Measurements from ENCODE around the gene PHACTR1. TPM values are rescaled to one million over a fixed set of nuclear protein-coding genes. Genes with fewer than 3 reads are reported as not detected.

The PHACTR1 gene
- total RNA-seq, 4 donors from 2014 or later: 2.0 to 8.3 (median 4.5) TPM

DNA sequence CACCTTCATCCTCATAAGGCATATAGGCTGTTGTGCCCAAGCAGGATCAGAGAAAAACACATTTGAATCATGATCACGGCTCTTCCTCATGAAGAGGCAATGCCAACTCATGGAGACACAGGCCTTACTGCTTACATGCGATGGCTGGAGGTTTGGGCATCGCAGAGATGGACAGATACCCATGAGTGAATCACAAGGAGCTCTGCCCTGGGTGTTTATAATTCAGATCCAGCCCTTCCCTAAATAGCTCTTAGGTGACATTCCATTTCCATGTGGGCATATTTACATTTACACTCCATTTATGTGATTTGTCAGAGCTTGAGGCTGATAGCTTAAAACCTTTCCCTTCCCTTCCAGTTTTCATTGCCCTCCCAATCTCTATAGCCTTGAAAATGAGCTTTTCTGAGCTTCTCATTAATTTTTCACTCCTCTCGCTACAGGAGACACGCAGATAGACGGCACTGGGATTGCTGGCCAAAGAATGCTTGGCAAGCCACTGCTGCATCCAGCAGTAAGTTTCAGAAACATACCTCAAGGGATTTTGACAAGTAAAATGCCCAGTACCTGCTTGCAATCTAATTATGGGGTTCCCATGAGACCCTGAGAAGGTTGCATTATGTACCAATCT lies 362.6 kb downstream of the PHACTR1 start:
- no peaks in the 10 kb centered on the region for H3K9me3 ChIP-seq
- no peak overlapping the region for H3K27ac ChIP-seq
- no peak for DNase-seq
- intact Hi-C loops (cut with DNase I; ENCODE audit: low total_unique reads): no loop called here
- H3K4me1 ChIP-seq: no peaks in the 10 kb centered on the region
- H3K36me3 ChIP-seq: no peaks in the 10 kb centered on the region
- TF ChIP-seq CTCF (IDR thresholded peaks at IDR 0.05) (no peak), POLR2A (IDR thresholded peaks at IDR 0.05) (no peak)
- H3K27me3 ChIP-seq: no peaks in the 10 kb centered on the region
- no peak overlapping the region for H3K4me3 ChIP-seq

DNA sequence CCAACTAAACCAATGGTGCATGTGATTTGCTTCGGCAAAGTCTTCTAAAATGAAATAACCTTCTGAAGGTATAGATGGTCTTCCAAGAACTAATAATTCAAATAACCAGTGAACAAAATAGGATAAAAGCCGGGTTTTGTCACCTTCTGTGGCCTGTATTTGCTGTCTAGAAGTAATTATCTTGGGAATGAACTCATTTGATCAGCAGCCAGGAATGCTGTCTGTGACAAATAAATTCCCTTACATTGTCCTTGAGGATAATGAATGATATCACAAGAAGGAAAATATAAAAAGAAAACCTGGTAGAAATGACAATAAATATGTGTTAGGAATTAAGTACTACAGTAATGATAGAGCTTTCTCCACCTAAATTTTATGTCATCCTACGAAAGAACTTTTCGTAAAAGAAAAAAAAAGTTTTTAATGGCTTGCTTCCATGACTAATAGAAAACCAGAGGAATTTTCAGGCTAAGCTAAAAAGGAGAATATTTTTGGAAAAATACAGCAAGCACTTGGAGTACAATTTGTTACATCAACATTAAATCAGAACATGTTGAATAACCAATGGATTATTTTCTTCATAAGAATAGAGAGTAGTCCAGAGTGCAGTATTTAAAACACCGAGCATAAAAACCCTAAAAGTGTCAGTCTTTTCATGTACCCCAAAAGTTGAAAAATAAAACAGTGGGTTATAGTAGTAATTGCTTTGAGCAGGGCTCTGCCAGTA lies 364.1 kb downstream of the PHACTR1 start:
- TF ChIP-seq POLR2A (IDR thresholded peaks at IDR 0.05) (no peak), CTCF (IDR thresholded peaks at IDR 0.05) (no peak)
- no peak overlapping the region for H3K27ac ChIP-seq
- H3K4me1 ChIP-seq: no peaks in the 10 kb centered on the region
- H3K27me3 ChIP-seq: no peaks in the 10 kb centered on the region
- no peak overlapping the region for H3K4me3 ChIP-seq
- no peaks in the 10 kb centered on the region for H3K9me3 ChIP-seq
- DNase-seq: no peak
- H3K36me3 ChIP-seq: no peaks in the 10 kb centered on the region
- intact Hi-C loops (cut with DNase I; ENCODE audit: low total_unique reads): no loop called here

GRCh38 chr6:13081189-13081563 lies 364.6 kb downstream of the PHACTR1 start:
- Histone ChIP-seq H3K27ac (no peak overlapping the region), H3K9me3 (no peaks in the 10 kb centered on the region), H3K4me3 (no peak overlapping the region), H3K36me3 (no peaks in the 10 kb centered on the region), H3K27me3 (no peaks in the 10 kb centered on the region), H3K4me1 (no peaks in the 10 kb centered on the region)
- intact Hi-C loops (cut with DNase I; ENCODE audit: low total_unique reads): no loop called here
- TF ChIP-seq CTCF (IDR thresholded peaks at IDR 0.05): no peak
- no peak for TF ChIP-seq POLR2A (IDR thresholded peaks at IDR 0.05)
- no peak for DNase-seq

DNA sequence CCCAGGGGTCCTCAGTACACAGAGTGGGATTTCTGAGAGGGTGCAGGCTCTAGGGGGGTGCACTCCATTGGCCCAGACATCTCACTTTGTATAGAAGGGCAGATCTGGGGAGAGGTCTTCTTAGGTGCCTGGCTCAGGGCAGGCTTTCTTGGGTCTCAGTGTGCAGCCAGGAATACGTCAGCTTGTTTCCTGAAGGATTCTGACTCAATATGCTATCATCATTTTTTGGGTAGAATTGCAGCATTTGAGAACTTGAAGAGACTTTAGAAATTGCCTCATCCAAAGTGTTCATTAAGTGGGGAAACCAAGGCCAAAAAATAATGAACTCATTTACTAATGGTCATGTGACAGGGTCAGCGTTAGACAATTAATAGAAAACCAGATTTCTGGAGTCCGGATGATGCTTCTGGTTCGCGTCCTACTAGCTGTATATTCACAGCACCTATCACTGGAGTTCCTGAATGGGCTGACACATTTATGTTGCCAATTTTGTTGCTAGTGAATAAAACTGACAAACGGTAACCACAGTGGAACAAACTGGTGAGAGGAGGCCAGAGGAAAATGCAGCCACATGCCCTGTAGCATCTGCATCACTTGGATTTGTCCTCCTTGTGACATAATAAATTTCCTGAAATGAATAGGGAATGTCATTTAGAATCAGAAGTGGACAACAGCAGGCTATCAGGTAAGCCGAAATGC lies 372.9 kb downstream of the PHACTR1 start:
- Histone ChIP-seq H3K36me3 (no peaks in the 10 kb centered on the region), H3K9me3 (no peaks in the 10 kb centered on the region), H3K27me3 (no peaks in the 10 kb centered on the region), H3K4me1 (no peaks in the 10 kb centered on the region), H3K27ac (no peak overlapping the region), H3K4me3 (no peak overlapping the region)
- intact Hi-C loops (cut with DNase I; ENCODE audit: low total_unique reads): no loop called here
- DNase-seq: no peak
- no peak for TF ChIP-seq POLR2A (IDR thresholded peaks at IDR 0.05)
- TF ChIP-seq CTCF (IDR thresholded peaks at IDR 0.05): no peak

DNA sequence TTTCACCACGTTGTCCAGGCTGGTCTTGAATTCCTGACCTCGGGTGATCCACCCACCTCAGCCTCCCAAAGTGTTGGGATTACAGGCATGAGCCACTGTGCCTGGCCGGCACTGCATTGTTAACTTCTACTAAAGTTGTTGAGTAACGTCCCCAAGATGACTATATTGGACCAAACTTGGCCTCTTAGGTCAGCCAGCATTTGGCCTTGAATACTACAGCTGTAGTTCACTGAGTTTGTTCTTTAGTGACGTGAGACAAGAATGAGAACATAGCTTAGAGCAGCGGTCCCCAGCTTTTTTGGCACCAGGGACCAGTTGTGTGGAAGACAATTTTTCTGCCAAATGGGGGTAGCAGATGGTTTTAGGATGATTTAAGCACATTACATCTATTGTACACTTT lies 374.6 kb downstream of the PHACTR1 start:
- no peak for DNase-seq
- H3K9me3 ChIP-seq: no peaks in the 10 kb centered on the region

More for the DNA sequence above, 374.6 kb downstream of the PHACTR1 start:
- no peaks in the 10 kb centered on the region for H3K4me1 ChIP-seq
- intact Hi-C loops (cut with DNase I; ENCODE audit: low total_unique reads): no loop called here
- no peak overlapping the region for H3K4me3 ChIP-seq
- H3K27ac ChIP-seq: no peak overlapping the region
- no peaks in the 10 kb centered on the region for H3K27me3 ChIP-seq
- TF ChIP-seq CTCF (IDR thresholded peaks at IDR 0.05) (no peak), POLR2A (IDR thresholded peaks at IDR 0.05) (no peak)
- no peaks in the 10 kb centered on the region for H3K36me3 ChIP-seq
